Stimulated activated CD4-positive, alpha-beta T cell treated with anti-CD3 and anti-CD28 coated beads, Interleukin-15, amount 100 ng/mL, for 1 hour (primary cell): Measurements from ENCODE around the gene DLG5.
"Not testable (repeated sequence)": the region's sequence is repeated elsewhere in the genome, so short reads cannot be mapped to it uniquely, and the experiment has no call there.

Source experiments
- DNase-seq, 2 donors: peaks; one replicate each; pipeline ENCODE4 v3.0.0-alpha.2; 2020; ENCODE audit warnings: low read depth in 1 of 2, low spot score in 1 of 2

Gene DLG5

GRCh38 chr10:77773631-77774426 is 152.7 kb downstream of the DLG5 start:
- no peak for DNase-seq

GRCh38 chr10:77772852-77773600 is 153.5 kb downstream of the DLG5 start:
- DNase-seq: not testable (repeated sequence)

GRCh38 chr10:77771851-77772250 is 154.7 kb downstream of the DLG5 start:
- DNase-seq: no peak

- DNase-seq: no peak
Measured at GRCh38 chr10:77771450-77771849, 155.1 kb downstream of the DLG5 start.

- DNase-seq: no peak
Measured at GRCh38 chr10:77770868-77771175, 155.7 kb downstream of the DLG5 start.

GRCh38 chr10:77770081-77770867 is 156.3 kb downstream of the DLG5 start:
- no peak for DNase-seq

GRCh38 chr10:77768039-77768438 is 158.5 kb downstream of the DLG5 start:
- no peak for DNase-seq

GRCh38 chr10:77763453-77764430 is 162.8 kb downstream of the DLG5 start:
- no peak for DNase-seq

- DNase-seq: not testable (repeated sequence)
Measured at GRCh38 chr10:77758406-77758805, 168.1 kb downstream of the DLG5 start.

GRCh38 chr10:77756319-77757232 is 170.0 kb downstream of the DLG5 start:
- DNase-seq: no peak

GRCh38 chr10:77746047-77746707 is 180.4 kb downstream of the DLG5 start:
- no peak for DNase-seq

- DNase-seq: no peak
Measured at GRCh38 chr10:77744245-77744644, 182.3 kb downstream of the DLG5 start.

- no peak for DNase-seq
Measured at GRCh38 chr10:77742172-77742571, 184.4 kb downstream of the DLG5 start.

GRCh38 chr10:77741746-77742145 is 184.8 kb downstream of the DLG5 start:
- DNase-seq: no peak
